ENCODE results near the gene KLHL26. TPM values are rescaled to one million over a fixed set of nuclear protein-coding genes. Genes with fewer than 3 reads are reported as not detected.

KLHL26 gene
- polyA plus RNA-seq, 1 donor (not counting 4 experiments of a cell fraction or from before 2014, with no cell fraction given) = 0.68 TPM

GRCh38 chr19:18610245-18610555, 26.6 kb upstream of the KLHL26 start:
- no peak overlapping the region for H3K9ac ChIP-seq (ENCODE audit: control insufficient read depth, extremely low read depth, insufficient read depth, low read length)
- FAIRE-seq (no peak), DNase-seq (ENCODE audit: low read depth, low spot score) (no peak)
- dilution Hi-C loops (cut with MboI; ENCODE audit: extremely low pct_ligation_motif_present, low sequenced_read_pairs) = no loop called here
- no peaks in the 10 kb centered on the region for H3K79me2 ChIP-seq (ENCODE audit: control insufficient read depth, insufficient read depth, low read length)
- no peak overlapping the region for H3K4me2 ChIP-seq (ENCODE audit: control insufficient read depth, extremely low read depth, insufficient read depth, low read depth, low read length)
- H3K4me1 ChIP-seq (ENCODE audit: control insufficient read depth, extremely low read depth, insufficient read depth, low read length) = peaks cover 8% of the 10 kb centered on the region
- H3K4me3 ChIP-seq (ENCODE audit: control insufficient read depth in 2 of 3, extremely low read depth in 1 of 3, insufficient read depth in 2 of 3, low read depth in 1 of 3, low read length in 3 of 3) = no peak overlapping the region
- H3K27ac ChIP-seq (ENCODE audit: control insufficient read depth, insufficient read depth, low read length) = no peak overlapping the region
- no peaks in the 10 kb centered on the region for H3K9me3 ChIP-seq (ENCODE audit: control insufficient read depth, low read depth, low read length)
- H4K20me1 ChIP-seq (ENCODE audit: control insufficient read depth, extremely low read depth, insufficient read depth, low read length) = no peaks in the 10 kb centered on the region
- no peak overlapping the region for H2AFZ ChIP-seq (ENCODE audit: control insufficient read depth, low read length)
- H3K36me3 ChIP-seq (ENCODE audit: control insufficient read depth in 2 of 2, extremely low read depth in 1 of 2, insufficient read depth in 2 of 2, low read length in 2 of 2) = no peaks in the 10 kb centered on the region
- H3K27me3 ChIP-seq (ENCODE audit: control insufficient read depth, extremely low read depth, insufficient read depth, low read length) = peaks cover 91% of the 10 kb centered on the region
- TF ChIP-seq CTCF (optimal IDR thresholded peaks at IDR 0.05 in 1 of 3, IDR thresholded peaks at IDR 0.05 in 1 of 3, conservative IDR thresholded peaks at IDR 0.05 in 1 of 3; ENCODE audit: extremely low read depth in 1 of 3, insufficient read depth in 2 of 3, low read length in 3 of 3) = no peak
- TF ChIP-seq EZH2 (IDR thresholded peaks at IDR 0.05; ENCODE audit: low read length) = peak; percentile 61
- H3K9me1 ChIP-seq (ENCODE audit: control insufficient read depth, extremely low read depth, insufficient read depth, low read length) = no peaks in the 10 kb centered on the region

GRCh38 chr19:18610556-18611326, 26.1 kb upstream of the KLHL26 start:
- Histone ChIP-seq H4K20me1 (ENCODE audit: control insufficient read depth, extremely low read depth, insufficient read depth, low read length) (no peaks in the 10 kb centered on the region), H3K27ac (ENCODE audit: control insufficient read depth, insufficient read depth, low read length) (no peak overlapping the region), H3K4me1 (ENCODE audit: control insufficient read depth, extremely low read depth, insufficient read depth, low read length) (peaks cover 8% of the 10 kb centered on the region), H3K4me2 (ENCODE audit: control insufficient read depth, extremely low read depth, insufficient read depth, low read depth, low read length) (no peak overlapping the region), H3K9ac (ENCODE audit: control insufficient read depth, extremely low read depth, insufficient read depth, low read length) (no peak overlapping the region), H3K9me1 (ENCODE audit: control insufficient read depth, extremely low read depth, insufficient read depth, low read length) (no peaks in the 10 kb centered on the region), H2AFZ (ENCODE audit: control insufficient read depth, low read length) (no peak overlapping the region), H3K27me3 (ENCODE audit: control insufficient read depth, extremely low read depth, insufficient read depth, low read length) (peaks cover 85% of the 10 kb centered on the region), H3K4me3 (ENCODE audit: control insufficient read depth in 2 of 3, extremely low read depth in 1 of 3, insufficient read depth in 2 of 3, low read depth in 1 of 3, low read length in 3 of 3) (no peak overlapping the region), H3K9me3 (ENCODE audit: control insufficient read depth, low read depth, low read length) (no peaks in the 10 kb centered on the region), H3K79me2 (ENCODE audit: control insufficient read depth, insufficient read depth, low read length) (no peaks in the 10 kb centered on the region), H3K36me3 (ENCODE audit: control insufficient read depth in 2 of 2, extremely low read depth in 1 of 2, insufficient read depth in 2 of 2, low read length in 2 of 2) (no peaks in the 10 kb centered on the region)
- FAIRE-seq (no peak), DNase-seq (ENCODE audit: low read depth, low spot score) (no peak)
- dilution Hi-C loops (cut with MboI; ENCODE audit: extremely low pct_ligation_motif_present, low sequenced_read_pairs) = no loop called here
- TF ChIP-seq CTCF (optimal IDR thresholded peaks at IDR 0.05 in 1 of 3, IDR thresholded peaks at IDR 0.05 in 1 of 3, conservative IDR thresholded peaks at IDR 0.05 in 1 of 3; ENCODE audit: extremely low read depth in 1 of 3, insufficient read depth in 2 of 3, low read length in 3 of 3) (no peak), EZH2 (IDR thresholded peaks at IDR 0.05; ENCODE audit: low read length) (no peak)
